Stimulated activated CD4-positive, alpha-beta T cell treated with anti-CD3 and anti-CD28 coated beads, TNF-alpha, amount 100 ng/mL, for 24 hours (primary cell): Measurements from ENCODE around the gene PAWR.
"Not testable (repeated sequence)": the region's sequence is repeated elsewhere in the genome, so short reads cannot be mapped to it uniquely, and the experiment has no call there.

Source experiments
- DNase-seq, 3 experiments: peaks; one replicate each; pipeline ENCODE4 v3.0.0-alpha.2; 2020; ENCODE audit warnings: low read depth in 3 of 3

Gene PAWR

GRCh38 chr12:79687711-79688260 lies 3.0 kb downstream of the PAWR start:
- DNase-seq, result no peak

- DNase-seq, result no peak
Measured at GRCh38 chr12:79686171-79686570, 4.6 kb downstream of the PAWR start.

GRCh38 chr12:79685068-79685467 lies 5.7 kb downstream of the PAWR start:
- DNase-seq, result no peak

- DNase-seq, result not testable (repeated sequence)
Measured at GRCh38 chr12:79684338-79684737, 6.4 kb downstream of the PAWR start.

DNA sequence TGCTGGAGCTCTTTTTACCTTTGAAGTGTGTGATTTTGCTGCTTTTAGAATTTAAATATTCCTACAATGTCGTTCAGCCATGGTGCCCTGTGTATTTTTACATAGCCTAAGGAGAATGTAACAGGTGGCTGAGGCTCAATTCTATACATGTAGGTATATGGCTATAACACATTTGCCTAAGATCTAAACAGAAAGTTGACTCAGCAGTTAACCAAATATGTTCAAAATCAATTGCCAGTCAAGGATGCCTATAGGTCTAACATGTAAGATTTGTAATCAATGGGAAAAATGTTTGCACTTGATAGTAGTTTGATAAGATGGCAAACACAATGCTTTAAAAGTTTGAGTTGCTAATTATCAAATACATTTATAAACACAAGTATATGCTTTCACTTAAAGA lies 8.2 kb downstream of the PAWR start:
- DNase-seq, result no peak

DNA sequence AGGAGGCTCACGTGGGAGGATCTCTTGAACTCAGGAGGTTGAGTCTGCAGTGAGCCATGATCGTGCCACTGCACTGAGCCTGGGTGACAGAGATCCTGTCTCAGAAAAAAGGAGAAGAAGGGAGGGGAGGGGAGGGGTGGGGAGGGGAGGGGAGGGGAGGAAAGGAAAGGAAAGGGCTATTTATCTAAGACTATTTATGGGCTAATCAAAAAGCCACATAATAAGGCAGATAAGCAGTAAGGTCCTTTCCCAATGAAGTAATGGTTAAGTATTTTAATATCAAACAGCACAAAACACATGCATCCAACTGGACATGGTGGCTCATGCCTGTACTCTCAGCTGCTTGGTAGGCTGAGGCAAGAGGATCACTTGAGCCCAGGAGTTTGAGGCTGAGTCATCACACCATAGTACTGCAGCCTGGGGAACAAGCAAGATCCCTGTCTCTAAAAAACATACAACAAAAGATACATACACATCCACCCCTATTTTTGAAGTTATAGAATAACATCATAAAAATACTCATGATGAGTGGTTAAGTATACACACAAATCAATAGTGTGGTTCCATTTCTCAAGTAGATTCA lies 9.7 kb downstream of the PAWR start:
- DNase-seq, result no peak

DNA sequence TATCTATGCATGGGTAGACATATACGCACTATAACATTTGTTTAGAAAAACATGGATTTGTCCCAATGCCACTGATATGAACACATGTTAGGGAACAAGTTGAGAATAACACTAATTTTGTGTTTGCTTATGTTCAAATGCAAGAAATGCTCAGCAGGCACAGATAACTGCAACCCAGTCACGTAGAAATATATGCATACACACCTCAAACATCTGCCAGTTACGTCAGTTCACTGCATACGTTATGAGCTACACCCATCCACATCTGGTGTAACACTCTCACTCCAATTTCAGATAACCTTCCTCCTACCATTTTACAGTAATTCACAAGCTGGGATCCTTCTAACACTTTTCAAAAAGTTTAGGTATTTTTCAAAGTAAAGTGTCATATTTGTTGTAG lies 10.7 kb downstream of the PAWR start:
- DNase-seq, result no peak

- no peak for DNase-seq
Measured at GRCh38 chr12:79678306-79678705, 12.5 kb downstream of the PAWR start.

GRCh38 chr12:79677672-79678071 lies 13.1 kb downstream of the PAWR start:
- DNase-seq, result no peak

DNA sequence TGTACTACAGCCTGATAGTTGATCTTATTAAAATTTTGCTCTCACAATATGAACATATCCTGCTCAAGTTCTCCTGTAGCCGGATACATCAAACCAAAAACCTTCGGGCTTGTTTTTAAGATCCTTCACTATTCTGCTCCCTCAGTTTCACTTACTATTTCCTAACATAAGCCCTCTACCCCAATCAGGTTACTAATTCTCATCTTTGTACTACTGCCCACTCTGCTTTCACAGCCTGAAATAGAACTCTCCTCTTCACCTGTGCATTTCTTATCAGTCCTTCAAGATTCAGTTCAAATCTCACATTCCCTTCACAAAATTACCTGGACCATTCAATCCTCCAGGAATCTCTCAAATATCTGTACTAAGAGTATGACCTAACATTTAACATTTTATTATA lies 14.2 kb downstream of the PAWR start:
- no peak for DNase-seq

DNA sequence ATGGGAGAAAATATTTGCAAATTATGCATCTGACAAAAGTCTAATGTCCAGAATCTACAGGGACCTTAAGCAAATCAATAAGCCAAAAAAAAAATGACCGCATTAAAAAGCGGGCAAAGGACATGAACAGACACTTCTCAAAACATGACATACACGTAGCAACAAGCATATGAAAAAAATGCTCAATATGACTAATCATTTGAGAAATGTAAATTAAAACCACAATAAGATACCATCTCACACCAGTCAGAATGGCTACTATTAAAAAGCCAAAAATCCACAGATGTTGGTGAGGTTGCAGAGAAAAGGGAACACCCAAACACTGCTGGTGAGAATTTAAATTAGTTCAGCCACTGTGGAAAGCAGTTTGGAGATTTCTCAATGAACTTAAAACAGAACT lies 16.1 kb downstream of the PAWR start:
- DNase-seq, result no peak

DNA sequence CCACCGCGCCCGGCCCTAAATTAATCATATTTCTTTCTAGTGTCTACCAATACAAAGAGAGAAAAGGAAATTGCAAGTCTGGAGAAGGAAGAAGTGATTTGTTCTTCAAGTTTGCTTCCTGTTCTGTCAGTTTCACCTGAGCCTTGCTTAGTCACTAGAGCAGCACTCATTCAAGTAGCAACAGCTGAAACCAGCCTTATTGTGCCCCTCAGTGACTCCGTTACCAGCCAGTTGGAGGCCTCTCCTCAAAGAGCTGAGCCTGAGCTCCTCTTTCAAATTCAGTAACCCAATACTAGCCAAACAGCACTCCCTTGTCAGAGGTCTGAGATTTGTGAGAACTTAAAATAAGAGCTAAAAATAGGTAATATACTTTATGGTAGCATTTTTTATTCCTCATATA lies 17.4 kb downstream of the PAWR start:
- DNase-seq, result no peak

GRCh38 chr12:79668113-79668512 lies 22.7 kb downstream of the PAWR start:
- no peak for DNase-seq

DNA sequence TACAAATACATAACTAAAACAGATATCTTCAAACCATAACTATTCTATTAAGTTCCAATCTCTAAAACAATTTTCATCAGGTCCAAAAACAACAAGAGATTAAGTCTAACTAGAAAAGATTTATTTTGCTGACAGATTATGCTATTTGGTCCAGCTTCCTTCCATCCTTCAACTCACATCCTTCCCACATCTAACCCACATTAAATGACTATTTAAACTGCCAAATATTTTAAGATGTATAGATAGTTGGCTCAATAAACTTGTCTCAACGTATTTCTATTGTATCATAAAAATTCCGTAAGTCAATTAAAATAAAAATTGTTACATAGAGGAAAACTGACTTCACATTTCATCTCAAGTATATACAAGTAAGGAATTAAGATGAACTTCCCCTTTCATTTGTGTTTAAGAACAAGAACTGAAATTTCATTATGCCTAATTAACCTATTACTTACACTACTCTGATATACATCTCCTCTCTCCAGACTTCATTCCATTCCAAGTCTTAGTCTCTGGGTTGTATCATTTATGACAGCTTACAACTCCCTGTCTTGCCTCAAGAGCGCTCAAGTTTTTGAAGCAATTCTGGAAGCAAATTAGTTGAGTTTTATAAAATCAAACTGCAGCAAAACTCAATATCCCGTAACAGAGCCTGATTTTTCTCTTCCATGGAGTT lies 25.4 kb downstream of the PAWR start:
- DNase-seq, result no peak

- no peak for DNase-seq
Measured at GRCh38 chr12:79664518-79664917, 26.2 kb downstream of the PAWR start.

DNA sequence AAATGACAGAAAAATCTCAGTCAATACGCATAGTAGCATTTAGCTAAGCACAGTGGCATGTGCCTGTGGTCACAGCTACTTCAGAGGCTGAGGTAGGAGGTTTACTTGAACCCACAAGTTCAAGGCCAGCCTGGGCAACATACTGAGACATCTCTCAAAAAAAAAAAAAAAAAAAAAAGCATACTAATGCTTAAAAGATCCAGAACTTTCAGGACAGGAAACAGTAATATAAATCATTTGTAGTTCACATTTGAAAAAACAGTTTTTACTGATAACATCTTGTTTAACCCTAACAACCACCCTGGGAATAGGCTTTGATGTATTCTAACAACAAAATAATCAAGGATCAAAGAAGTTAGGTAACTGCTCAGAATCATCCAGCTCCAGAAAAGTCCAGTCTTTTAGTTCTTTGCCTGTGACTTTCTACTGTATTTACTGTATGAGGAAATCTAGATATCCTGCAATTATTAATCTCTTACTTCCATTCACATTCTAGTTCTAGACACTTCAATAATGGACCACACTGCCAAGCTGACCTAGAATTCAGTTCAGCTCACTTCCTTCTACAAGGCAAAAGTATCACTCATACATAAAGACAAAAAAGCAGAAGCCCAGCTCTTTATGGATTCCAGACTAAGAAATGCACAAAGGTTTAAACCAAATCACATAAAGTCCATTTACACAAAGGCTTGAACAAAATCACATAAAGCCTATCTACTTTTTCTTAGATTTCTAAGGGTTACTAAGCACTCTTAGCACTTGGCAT lies 28.5 kb downstream of the PAWR start:
- no peak for DNase-seq

DNA sequence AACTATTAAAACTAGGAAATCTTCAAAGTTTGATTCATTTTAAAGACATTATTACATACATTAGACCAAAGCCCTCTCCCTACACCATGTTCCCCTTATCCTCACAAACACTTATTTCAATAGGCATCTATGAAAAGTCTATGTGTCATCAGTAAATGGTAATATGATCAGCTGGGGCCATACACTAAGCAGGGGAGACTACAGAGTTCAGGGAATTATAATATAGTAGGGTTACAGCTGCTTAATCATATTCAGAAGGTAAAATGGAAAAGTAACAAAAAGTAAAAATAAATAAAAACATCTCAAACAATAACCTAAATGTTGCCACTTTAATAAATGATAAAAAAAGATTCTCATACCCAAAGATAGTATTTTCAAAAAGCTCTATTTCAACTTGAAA lies 29.1 kb downstream of the PAWR start:
- DNase-seq, result no peak

- DNase-seq, result no peak
Measured at GRCh38 chr12:79659961-79660431, 30.8 kb downstream of the PAWR start.

DNA sequence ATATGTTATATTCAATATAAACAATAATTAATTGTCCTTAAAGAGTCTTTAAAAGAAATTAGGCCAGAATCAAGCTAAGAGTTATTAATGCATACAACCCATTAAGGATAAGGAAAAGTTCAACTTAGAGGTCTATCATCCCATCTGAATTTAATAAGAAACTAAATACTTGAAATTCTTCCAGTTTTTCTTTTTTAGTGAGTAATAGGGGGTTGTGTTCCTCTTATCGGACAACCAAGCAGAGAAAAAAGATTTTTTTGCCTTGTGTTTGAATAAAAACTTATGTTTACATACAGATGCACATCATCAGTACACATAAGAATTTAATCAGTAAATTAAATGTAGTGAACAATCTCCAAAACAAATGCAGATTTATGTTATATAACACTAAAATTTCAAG lies 32.5 kb downstream of the PAWR start:
- no peak for DNase-seq

DNA sequence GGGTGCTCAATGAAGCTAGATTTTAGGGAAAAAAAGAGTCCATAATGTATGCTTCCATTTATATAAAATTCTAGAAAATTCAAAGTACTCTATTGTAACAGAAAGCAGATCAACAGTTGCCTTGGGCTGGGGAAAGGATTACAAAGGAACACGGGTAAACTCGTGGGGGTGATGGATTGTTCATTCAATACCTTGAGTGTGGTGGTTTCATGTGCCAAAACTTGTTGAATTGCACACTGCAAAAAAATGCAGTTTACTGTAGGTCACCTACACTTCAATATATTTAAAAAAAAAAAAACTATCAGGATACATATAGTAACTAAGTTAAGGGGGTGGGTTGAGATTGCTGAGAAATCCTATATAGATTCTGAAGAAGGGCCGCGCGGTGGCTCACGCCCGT lies 33.6 kb downstream of the PAWR start:
- no peak for DNase-seq

DNA sequence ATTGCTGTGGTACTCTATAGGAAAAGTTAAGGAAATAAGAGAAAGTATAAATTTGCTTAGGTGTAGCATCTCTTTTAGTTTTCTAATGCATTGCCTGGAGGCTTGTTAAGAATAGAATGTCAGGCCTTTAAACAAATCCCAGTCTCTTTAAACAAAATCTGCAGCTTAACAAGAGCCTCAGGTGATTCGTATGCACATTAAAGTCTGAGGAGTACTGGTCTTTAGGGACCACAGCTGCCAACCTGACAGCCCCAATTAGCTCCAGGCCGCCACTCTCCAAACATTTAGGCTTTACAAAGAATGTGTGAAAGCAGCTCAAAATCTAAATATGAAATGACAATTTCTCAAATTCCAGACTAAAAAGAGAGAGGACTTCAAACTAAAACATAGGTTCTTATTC lies 35.7 kb downstream of the PAWR start:
- DNase-seq, result no peak

DNA sequence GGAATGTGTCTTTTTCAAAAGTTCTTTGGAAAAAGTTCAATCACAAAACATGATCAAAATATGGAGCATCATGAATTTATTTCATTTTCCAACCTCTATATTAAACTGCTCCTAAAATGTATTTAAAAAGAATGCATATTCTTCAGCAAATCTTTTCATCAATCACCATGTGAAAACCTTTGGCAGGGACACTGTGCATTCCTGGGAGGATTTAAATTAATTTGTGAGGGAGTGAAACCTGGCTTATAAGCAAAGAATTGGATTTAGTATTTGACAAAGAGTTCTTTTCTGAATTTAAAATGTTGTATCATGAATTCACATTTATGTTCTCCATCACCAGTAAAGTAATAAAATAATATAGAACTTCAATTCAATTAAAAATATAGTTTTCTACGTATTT lies 38.2 kb downstream of the PAWR start:
- DNase-seq, result no peak

DNA sequence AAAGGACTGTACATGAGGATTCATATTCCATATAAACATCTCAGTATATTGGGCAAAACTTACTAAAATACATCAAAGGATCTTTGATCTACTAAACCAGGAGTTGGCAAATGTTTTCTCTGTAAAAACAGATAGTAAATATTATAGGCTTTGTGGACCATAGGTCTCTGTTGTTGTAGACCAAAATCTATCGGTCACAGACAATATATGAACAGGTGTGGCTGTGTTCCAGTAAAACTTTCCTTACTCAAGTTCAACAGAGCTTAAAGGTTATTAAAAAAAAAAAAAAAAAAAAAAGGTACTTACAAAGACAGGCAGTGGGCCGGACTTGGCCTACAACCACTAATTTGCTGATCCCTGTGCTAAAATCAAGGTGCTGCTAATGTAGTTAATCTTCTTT lies 40.3 kb downstream of the PAWR start:
- DNase-seq, result no peak
